Measurements from ENCODE around the gene PRKAR1B. TPM values are rescaled to one million over a fixed set of nuclear protein-coding genes. Genes with fewer than 3 reads are reported as not detected.

Gene PRKAR1B
- total RNA-seq, 1 donor from 2014 or later = 21.7 TPM

DNA sequence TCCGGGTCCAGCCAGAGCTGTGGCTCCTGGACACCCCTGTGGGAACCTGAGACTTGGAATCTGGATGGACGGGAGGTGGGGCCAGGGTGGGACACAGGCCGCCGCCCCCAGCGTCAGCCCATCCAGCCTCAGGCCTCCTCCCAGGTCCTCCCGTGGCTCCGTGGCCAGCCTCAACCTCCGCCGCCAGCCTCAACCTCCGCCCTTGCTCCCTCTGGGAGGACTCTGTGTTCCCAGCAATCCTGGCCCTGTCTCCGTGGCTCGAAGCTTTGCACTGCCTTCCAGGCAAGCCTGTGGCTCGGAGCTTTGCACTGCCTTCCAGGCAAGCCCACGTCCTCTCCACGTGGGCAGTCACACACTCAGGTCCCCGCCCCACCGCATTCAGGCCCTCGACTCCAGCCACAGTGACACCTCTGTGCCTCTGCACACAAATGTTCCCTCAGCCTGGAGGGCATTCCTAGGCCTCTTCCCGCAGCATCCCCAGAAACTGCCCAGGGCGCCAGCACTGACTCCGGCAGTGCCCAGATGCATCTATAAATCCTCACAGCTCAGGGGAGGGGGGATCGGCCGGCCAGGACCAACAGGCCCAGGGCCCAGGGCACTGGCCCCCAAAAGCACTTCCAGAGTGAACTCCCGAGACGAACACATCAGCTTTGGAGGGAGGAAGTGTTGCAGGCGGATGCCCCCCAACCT, 162.8 kb downstream of the PRKAR1B start:
- Mint-ChIP-seq H3K36me3 (ENCODE audit: low read depth, unreplicated experiment) (peaks cover 8% of the 10 kb centered on the region), H3K4me3 (ENCODE audit: unreplicated experiment) (no peak overlapping the region), H3K9me3 (ENCODE audit: unreplicated experiment) (no peaks in the 10 kb centered on the region), H3K27me3 (ENCODE audit: unreplicated experiment) (peaks cover 15% of the 10 kb centered on the region), H3K4me1 (ENCODE audit: unreplicated experiment) (peaks cover 5% of the 10 kb centered on the region), H3K27ac (ENCODE audit: unreplicated experiment) (no peak overlapping the region)
- no peak for DNase-seq (ENCODE audit: low spot score)
- TF ChIP-seq, protein P1, sequence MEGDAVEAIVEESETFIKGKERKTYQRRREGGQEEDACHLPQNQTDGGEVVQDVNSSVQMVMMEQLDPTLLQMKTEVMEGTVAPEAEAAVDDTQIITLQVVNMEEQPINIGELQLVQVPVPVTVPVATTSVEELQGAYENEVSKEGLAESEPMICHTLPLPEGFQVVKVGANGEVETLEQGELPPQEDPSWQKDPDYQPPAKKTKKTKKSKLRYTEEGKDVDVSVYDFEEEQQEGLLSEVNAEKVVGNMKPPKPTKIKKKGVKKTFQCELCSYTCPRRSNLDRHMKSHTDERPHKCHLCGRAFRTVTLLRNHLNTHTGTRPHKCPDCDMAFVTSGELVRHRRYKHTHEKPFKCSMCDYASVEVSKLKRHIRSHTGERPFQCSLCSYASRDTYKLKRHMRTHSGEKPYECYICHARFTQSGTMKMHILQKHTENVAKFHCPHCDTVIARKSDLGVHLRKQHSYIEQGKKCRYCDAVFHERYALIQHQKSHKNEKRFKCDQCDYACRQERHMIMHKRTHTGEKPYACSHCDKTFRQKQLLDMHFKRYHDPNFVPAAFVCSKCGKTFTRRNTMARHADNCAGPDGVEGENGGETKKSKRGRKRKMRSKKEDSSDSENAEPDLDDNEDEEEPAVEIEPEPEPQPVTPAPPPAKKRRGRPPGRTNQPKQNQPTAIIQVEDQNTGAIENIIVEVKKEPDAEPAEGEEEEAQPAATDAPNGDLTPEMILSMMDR (IDR thresholded peaks at IDR 0.05; ENCODE audit: unreplicated experiment) = no peak

DNA sequence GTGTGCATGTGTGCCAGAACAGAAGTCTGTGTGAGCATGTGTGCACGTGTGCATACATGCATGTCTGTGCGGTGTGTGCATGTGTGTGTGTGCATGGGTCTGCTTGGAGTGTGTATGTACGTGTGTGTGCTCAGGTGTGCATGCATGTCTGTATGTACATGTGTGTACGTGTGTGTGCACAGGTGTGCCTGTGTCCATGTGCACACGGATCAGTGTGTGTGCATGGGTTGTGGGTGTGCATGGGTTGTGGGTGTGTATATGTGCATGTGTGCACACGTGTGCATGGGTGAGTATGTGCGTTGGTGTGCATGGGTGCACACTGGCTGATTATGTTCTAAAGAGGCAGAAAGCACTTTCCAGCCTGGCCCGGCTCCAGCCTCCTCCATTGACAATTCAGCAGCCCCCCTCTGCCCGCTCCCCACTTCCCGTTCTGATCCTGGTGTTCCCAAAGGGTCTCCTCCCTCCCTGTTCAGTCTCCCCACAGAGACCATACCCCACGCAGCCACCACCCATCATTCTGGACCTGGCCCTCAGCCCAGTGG, 163.4 kb downstream of the PRKAR1B start:
- H3K9me3 Mint-ChIP-seq (ENCODE audit: unreplicated experiment) = no peaks in the 10 kb centered on the region
- no peak overlapping the region for H3K27ac Mint-ChIP-seq (ENCODE audit: unreplicated experiment)
- H3K27me3 Mint-ChIP-seq (ENCODE audit: unreplicated experiment) = peaks cover 11% of the 10 kb centered on the region
- H3K4me1 Mint-ChIP-seq (ENCODE audit: unreplicated experiment) = peaks cover 8% of the 10 kb centered on the region
- TF ChIP-seq, protein P1 (IDR thresholded peaks at IDR 0.05; ENCODE audit: unreplicated experiment) = no peak
- peaks cover 4% of the 10 kb centered on the region for H3K36me3 Mint-ChIP-seq (ENCODE audit: low read depth, unreplicated experiment)
- H3K4me3 Mint-ChIP-seq (ENCODE audit: unreplicated experiment) = no peak overlapping the region
- DNase-seq (ENCODE audit: low spot score) = no peak

DNA sequence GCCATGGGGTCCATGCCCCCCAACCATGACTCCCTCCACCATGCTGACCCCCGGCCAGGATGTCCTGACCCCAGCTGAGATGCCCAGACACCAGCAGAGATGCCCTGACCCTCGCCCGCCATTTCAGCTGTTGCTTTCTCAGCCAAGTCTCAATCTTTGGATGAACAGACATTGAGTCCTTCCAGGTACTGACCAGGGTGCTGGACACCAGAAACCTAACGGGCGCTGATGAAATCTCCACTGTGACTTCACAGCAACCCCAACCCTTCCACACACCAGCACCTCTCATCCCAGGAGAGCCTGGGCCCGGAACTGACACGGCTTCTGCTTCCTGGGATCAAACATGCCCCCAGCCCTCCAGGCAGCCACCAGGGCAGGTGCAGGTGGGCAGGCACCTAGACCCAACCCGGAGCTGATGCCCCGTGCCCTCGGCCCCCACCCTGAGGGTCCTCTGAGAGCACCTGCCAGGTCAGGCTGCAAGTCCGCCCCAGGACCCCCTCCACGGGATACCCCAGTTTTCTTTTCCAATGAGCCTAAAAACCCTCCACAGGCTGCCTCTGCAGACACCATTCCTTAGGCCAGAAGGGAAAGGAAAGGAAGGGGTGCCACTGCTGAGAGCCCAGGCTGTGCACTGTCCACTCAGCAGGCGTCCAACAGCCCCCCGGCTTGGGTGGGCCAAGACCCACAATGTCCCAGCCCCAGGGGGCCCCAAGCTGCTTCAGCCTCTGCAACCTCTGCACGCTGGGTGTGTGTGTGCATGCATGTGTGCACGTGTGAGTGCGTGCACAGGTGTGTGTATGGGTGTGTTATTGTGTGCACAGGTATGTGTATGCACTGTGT, 164.1 kb downstream of the PRKAR1B start:
- H3K9me3 Mint-ChIP-seq (ENCODE audit: unreplicated experiment) = no peaks in the 10 kb centered on the region
- TF ChIP-seq, protein P1 (IDR thresholded peaks at IDR 0.05; ENCODE audit: unreplicated experiment) = no peak
- no peak overlapping the region for H3K4me3 Mint-ChIP-seq (ENCODE audit: unreplicated experiment)
- H3K27me3 Mint-ChIP-seq (ENCODE audit: unreplicated experiment) = peaks cover 9% of the 10 kb centered on the region
- H3K27ac Mint-ChIP-seq (ENCODE audit: unreplicated experiment) = peak overlapping the region; percentile 64
- no peak for DNase-seq (ENCODE audit: low spot score)
- H3K36me3 Mint-ChIP-seq (ENCODE audit: low read depth, unreplicated experiment) = peaks cover 4% of the 10 kb centered on the region
- peaks cover 12% of the 10 kb centered on the region for H3K4me1 Mint-ChIP-seq (ENCODE audit: unreplicated experiment)

DNA sequence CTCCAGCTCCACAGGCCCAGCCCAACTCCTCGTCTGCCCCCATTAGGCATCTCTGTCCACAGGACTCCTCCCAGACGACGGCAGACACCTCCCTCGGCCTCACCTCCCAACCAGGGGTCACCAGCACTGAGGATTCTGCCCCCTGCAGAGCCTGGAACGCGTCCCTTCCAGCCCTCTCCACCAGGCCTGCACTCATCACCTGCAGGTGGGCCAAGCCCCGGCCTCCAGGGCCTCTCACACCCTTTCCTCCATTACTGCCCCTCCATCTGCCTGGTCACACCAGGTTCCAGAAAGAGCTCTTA, 164.8 kb downstream of the PRKAR1B start:
- H3K27ac Mint-ChIP-seq (ENCODE audit: unreplicated experiment) = peak overlapping the region; percentile 64
- H3K36me3 Mint-ChIP-seq (ENCODE audit: low read depth, unreplicated experiment) = peaks cover 4% of the 10 kb centered on the region
- H3K27me3 Mint-ChIP-seq (ENCODE audit: unreplicated experiment) = peaks cover 9% of the 10 kb centered on the region
- H3K4me1 Mint-ChIP-seq (ENCODE audit: unreplicated experiment) = peaks cover 12% of the 10 kb centered on the region
- DNase-seq (ENCODE audit: low spot score) = no peak
- H3K4me3 Mint-ChIP-seq (ENCODE audit: unreplicated experiment) = no peak overlapping the region
- TF ChIP-seq, protein P1 (IDR thresholded peaks at IDR 0.05; ENCODE audit: unreplicated experiment) = no peak
- H3K9me3 Mint-ChIP-seq (ENCODE audit: unreplicated experiment) = no peaks in the 10 kb centered on the region

Measured in endothelial cell (in vitro differentiated cells).